ENCODE results near the gene FILIP1.

Gene FILIP1

GRCh38 chr6:75381877-75382633, 111.5 kb downstream of the FILIP1 start:
- Histone ChIP-seq H2AFZ (ENCODE audit: low read depth, low read length, severe bottlenecking) (no peak overlapping the region), H3K36me3 (ENCODE audit: low read length) (no peaks in the 10 kb centered on the region), H3F3A (ENCODE audit: insufficient read depth) (no peaks in the 10 kb centered on the region), H3K9me2 (replicated peaks; ENCODE audit: insufficient read depth, low read length) (no peaks in the 10 kb centered on the region), H3K9me3 (ENCODE audit: insufficient read depth, low read length) (no peaks in the 10 kb centered on the region), H3K79me2 (ENCODE audit: insufficient read depth, low read length) (no peaks in the 10 kb centered on the region), H4K20me1 (ENCODE audit: low read depth, low read length) (no peaks in the 10 kb centered on the region), H3K9ac (ENCODE audit: low read length) (no peak overlapping the region), H3K27me3 (ENCODE audit: low read length) (no peaks in the 10 kb centered on the region), H3K27ac (ENCODE audit: low read depth, low read length) (no peak overlapping the region), H3K4me2 (ENCODE audit: low read depth, low read length, poor library complexity, severe bottlenecking) (no peak overlapping the region), H3K4me3 (ENCODE audit: insufficient read depth, low read length, poor library complexity, severe bottlenecking) (no peak overlapping the region)
- no peak for TF ChIP-seq CTCF (IDR thresholded peaks at IDR 0.05; ENCODE audit: insufficient read depth, low read length, poor library complexity, severe bottlenecking)

- no peaks in the 10 kb centered on the region for H3K79me2 ChIP-seq (ENCODE audit: insufficient read depth, low read length)
- TF ChIP-seq CTCF (IDR thresholded peaks at IDR 0.05; ENCODE audit: insufficient read depth, low read length, poor library complexity, severe bottlenecking) (no peak), EZH2phosphoT487 (conservative IDR thresholded peaks at IDR 0.05; ENCODE audit: low read length) (no peak)
Observed at GRCh38 chr6:75379536-75379935, 114.1 kb downstream of the FILIP1 start.

GRCh38 chr6:75378101-75378500, 115.5 kb downstream of the FILIP1 start:
- TF ChIP-seq EZH2phosphoT487 (conservative IDR thresholded peaks at IDR 0.05; ENCODE audit: low read length) (no peak), CTCF (IDR thresholded peaks at IDR 0.05; ENCODE audit: insufficient read depth, low read length, poor library complexity, severe bottlenecking) (no peak)
- Histone ChIP-seq H3K27ac (ENCODE audit: low read depth, low read length) (no peak overlapping the region), H3K9me3 (ENCODE audit: insufficient read depth, low read length) (no peaks in the 10 kb centered on the region), H3K27me3 (ENCODE audit: low read length) (no peaks in the 10 kb centered on the region), H3K9me2 (replicated peaks; ENCODE audit: insufficient read depth, low read length) (no peaks in the 10 kb centered on the region), H3F3A (ENCODE audit: insufficient read depth) (no peaks in the 10 kb centered on the region), H2AFZ (ENCODE audit: low read depth, low read length, severe bottlenecking) (no peak overlapping the region), H3K36me3 (ENCODE audit: low read length) (no peaks in the 10 kb centered on the region), H3K79me2 (ENCODE audit: insufficient read depth, low read length) (no peaks in the 10 kb centered on the region), H3K9ac (ENCODE audit: low read length) (no peak overlapping the region), H4K20me1 (ENCODE audit: low read depth, low read length) (no peaks in the 10 kb centered on the region), H3K4me2 (ENCODE audit: low read depth, low read length, poor library complexity, severe bottlenecking) (no peak overlapping the region), H3K4me3 (ENCODE audit: insufficient read depth, low read length, poor library complexity, severe bottlenecking) (no peak overlapping the region)

More at GRCh38 chr6:75379536-75379935, 114.1 kb downstream of the FILIP1 start:
- Histone ChIP-seq H3K9ac (ENCODE audit: low read length) (no peak overlapping the region), H2AFZ (ENCODE audit: low read depth, low read length, severe bottlenecking) (no peak overlapping the region), H3K27me3 (ENCODE audit: low read length) (no peaks in the 10 kb centered on the region), H3F3A (ENCODE audit: insufficient read depth) (no peaks in the 10 kb centered on the region), H3K4me2 (ENCODE audit: low read depth, low read length, poor library complexity, severe bottlenecking) (no peak overlapping the region), H3K27ac (ENCODE audit: low read depth, low read length) (no peak overlapping the region), H3K9me3 (ENCODE audit: insufficient read depth, low read length) (no peaks in the 10 kb centered on the region), H4K20me1 (ENCODE audit: low read depth, low read length) (no peaks in the 10 kb centered on the region), H3K9me2 (replicated peaks; ENCODE audit: insufficient read depth, low read length) (no peaks in the 10 kb centered on the region), H3K36me3 (ENCODE audit: low read length) (no peaks in the 10 kb centered on the region), H3K4me3 (ENCODE audit: insufficient read depth, low read length, poor library complexity, severe bottlenecking) (no peak overlapping the region)

Data from SU-DHL-6 (cell line).